Measurements from ENCODE around the gene LRRC43. TPM values are rescaled to one million over a fixed set of nuclear protein-coding genes. Genes with fewer than 3 reads are reported as not detected.

Gene LRRC43, protein sequence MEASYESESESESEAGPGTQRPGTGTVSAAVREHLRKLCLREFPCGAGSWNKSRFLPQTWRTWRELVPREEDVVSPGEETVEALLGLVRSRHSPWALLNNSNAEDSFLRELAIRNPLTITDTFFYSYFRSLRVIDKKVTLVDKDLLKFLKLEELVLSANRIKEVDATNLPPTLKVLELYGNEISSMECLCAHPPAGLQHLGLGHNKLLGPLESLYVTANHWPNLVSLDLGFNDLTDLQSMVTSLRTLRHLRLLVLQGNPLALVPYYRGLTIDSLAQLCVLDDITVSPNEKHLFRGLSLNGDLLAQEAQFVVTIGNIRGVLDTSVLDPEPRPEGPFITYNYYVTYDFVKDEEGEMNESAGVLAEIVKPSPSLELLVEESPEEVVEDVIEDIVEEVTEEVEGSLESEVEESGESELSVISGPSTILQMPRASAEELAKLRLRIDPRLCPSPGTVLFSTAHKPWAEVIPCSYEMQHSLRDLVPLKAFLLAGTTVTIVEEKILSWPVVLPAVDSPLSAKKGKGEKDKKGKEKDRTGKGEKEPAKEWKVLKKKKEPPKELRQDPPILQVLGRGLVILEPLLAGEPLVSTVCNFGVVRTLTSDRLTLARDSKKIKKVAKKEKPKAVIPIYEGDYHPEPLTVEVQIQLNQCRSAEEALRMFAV
- total RNA-seq (1 to 10 TPM in 1 of 5 experiments, under 1 TPM in 2, not detected in 2; 0.34 to 2.3 (median 0.40) TPM), polyA plus RNA-seq (not detected), total RNA-seq (not detected)

DNA sequence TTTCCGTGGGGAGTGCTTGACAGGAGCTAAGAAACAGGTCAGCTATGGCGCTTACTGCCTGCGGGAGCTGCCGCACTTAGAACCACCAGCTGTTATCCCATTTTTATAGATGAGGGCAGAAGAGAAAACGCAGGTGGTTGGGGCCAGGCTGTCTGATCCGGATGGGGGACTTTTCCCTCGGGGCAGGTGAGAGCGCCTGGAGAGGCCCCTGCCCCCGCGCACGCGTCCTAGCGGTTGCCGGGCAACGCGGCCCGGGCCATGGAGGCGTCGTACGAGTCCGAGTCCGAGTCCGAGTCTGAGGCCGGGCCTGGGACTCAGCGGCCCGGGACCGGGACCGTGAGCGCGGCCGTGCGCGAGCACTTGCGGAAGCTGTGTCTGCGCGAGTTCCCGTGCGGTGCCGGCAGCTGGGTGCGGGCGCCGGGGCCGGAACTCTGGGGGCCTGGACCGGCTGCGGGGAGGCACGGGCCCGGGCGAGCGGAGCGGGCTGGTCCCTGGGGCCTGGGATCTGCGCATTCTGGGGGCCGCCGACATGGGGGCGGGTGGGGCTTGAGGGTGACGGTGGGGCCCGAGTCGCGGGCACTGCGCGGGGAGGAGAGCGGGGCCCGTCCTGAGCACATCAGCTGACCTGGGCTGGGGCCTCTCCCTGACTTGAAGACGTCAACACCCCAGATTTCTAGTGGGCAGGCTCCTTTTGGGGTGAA is at the start of gene LRRC43:
Gene LRRC43 (plus strand): TSS at position 237 of the 701 bp plus-strand sequence. CDS start 22 bp downstream, at position 259.
- Histone ChIP-seq H3K4me1 (ENCODE audit: control insufficient read depth in 2 of 2, insufficient read depth in 2 of 2, low read length in 2 of 2) (peaks cover 0 to 3% of the 10 kb centered on the region in 2 donors), H3K27me3 (ENCODE audit: control insufficient read depth in 2 of 2, insufficient read depth in 2 of 2, low read length in 2 of 2) (no peaks in the 10 kb centered on the region), H3K27ac (ENCODE audit: low read depth, low read length) (no peak within 1 kb of the TSS), H3K9me3 (ENCODE audit: control insufficient read depth in 2 of 3, low read length in 3 of 3) (no peaks in the 10 kb centered on the region), H3K36me3 (ENCODE audit: control insufficient read depth in 2 of 3, insufficient read depth in 3 of 3, low read length in 3 of 3) (no peaks in the 10 kb centered on the region), H3K4me3 (ENCODE audit: low read length) (peak within 1 kb of the TSS; percentile 50)
- Mint-ChIP-seq H3K27me3 (peaks cover 0 to 26% (median 0%) of the 10 kb centered on the region in 5 donors), H3K4me3 (peak within 1 kb of the TSS; percentile 72 to 85 (median 80)), H3K4me1 (peaks cover 0 to 13% (median 8%) of the 10 kb centered on the region in 7 donors), H3K9me3 (no peaks in the 10 kb centered on the region), H3K36me3 (no peaks in the 10 kb centered on the region), H3K27ac (peak within 1 kb of the TSS in 4 of 9 donors; percentile 21 to 46 (median 39))
- ChIA-PET CTCF (interaction anchor here (1.2 kb wide), 1 partner anchor 16 kb away, joined by 3 read pairs; no protein-coding TSS in a partner anchor), POLR2A (no interaction called here)
- intact Hi-C loops (cut with micrococcal nuclease): no loop called here
- DNase-seq (peak in 7 of 9 donors; percentile 26 to 41 (median 35)), ATAC-seq (peak; percentile 80)

GRCh38 chr12:122133192-122133950 is 49.6 kb upstream of the LRRC43 start:
- H3K4me3 Mint-ChIP-seq: no peak overlapping the region
- DNase-seq (no peak), ATAC-seq (no peak)
- peak overlapping the region in 1 of 9 donors; percentile 78 for H3K27ac Mint-ChIP-seq
- Histone ChIP-seq H3K27ac (ENCODE audit: low read depth, low read length) (no peak overlapping the region), H3K4me3 (ENCODE audit: low read length) (no peak overlapping the region), H3K27me3 (ENCODE audit: control insufficient read depth in 2 of 2, insufficient read depth in 2 of 2, low read length in 2 of 2) (no peaks in the 10 kb centered on the region), H3K9me3 (ENCODE audit: control insufficient read depth in 2 of 3, low read length in 3 of 3) (no peaks in the 10 kb centered on the region), H3K36me3 (ENCODE audit: control insufficient read depth in 2 of 3, insufficient read depth in 3 of 3, low read length in 3 of 3) (peaks cover 0 to 90% (median 30%) of the 10 kb centered on the region in 3 experiments), H3K4me1 (ENCODE audit: control insufficient read depth in 2 of 2, insufficient read depth in 2 of 2, low read length in 2 of 2) (no peaks in the 10 kb centered on the region)
- H3K36me3 Mint-ChIP-seq: peaks cover 0 to 42% (median 4%) of the 10 kb centered on the region in 5 donors
- ChIA-PET CTCF (interaction anchor here (0.7 to 1.6 kb wide), 2 partner anchors 10 to 1406 kb away, joined by 3 to 7 read pairs; no protein-coding TSS in a partner anchor), POLR2A (no interaction called here)
- H3K4me1 Mint-ChIP-seq: peaks cover 0 to 4% (median 0%) of the 10 kb centered on the region in 7 donors
- no peaks in the 10 kb centered on the region for H3K27me3 Mint-ChIP-seq
- intact Hi-C loops (cut with micrococcal nuclease): no loop called here
- peaks cover 0 to 3% (median 0%) of the 10 kb centered on the region in 11 donors for H3K9me3 Mint-ChIP-seq

- Histone ChIP-seq H3K36me3 (ENCODE audit: control insufficient read depth in 2 of 3, insufficient read depth in 3 of 3, low read length in 3 of 3) (peaks cover 0 to 87% (median 17%) of the 10 kb centered on the region in 3 experiments), H3K27ac (ENCODE audit: low read depth, low read length) (no peak overlapping the region), H3K4me3 (ENCODE audit: low read length) (no peak overlapping the region), H3K9me3 (ENCODE audit: control insufficient read depth in 2 of 3, low read length in 3 of 3) (no peaks in the 10 kb centered on the region), H3K4me1 (ENCODE audit: control insufficient read depth in 2 of 2, insufficient read depth in 2 of 2, low read length in 2 of 2) (no peaks in the 10 kb centered on the region), H3K27me3 (ENCODE audit: control insufficient read depth in 2 of 2, insufficient read depth in 2 of 2, low read length in 2 of 2) (no peaks in the 10 kb centered on the region)
- peaks cover 0 to 4% (median 0%) of the 10 kb centered on the region in 7 donors for H3K4me1 Mint-ChIP-seq
- CTCF ChIA-PET: interaction anchor here (0.7 kb wide), 1 partner anchor 37 kb away, joined by 3 read pairs; no protein-coding TSS in a partner anchor
- ATAC-seq (no peak), DNase-seq (no peak)
- POLR2A ChIA-PET: no interaction called here
- H3K27me3 Mint-ChIP-seq: no peaks in the 10 kb centered on the region
- peaks cover 0 to 37% (median 0%) of the 10 kb centered on the region in 5 donors for H3K36me3 Mint-ChIP-seq
- H3K27ac Mint-ChIP-seq: peak overlapping the region in 1 of 9 donors; percentile 64
- H3K9me3 Mint-ChIP-seq: peaks cover 0 to 3% (median 0%) of the 10 kb centered on the region in 11 donors
- intact Hi-C loops (cut with micrococcal nuclease): no loop called here
- H3K4me3 Mint-ChIP-seq: no peak overlapping the region
Observed at GRCh38 chr12:122135437-122136031, 47.4 kb upstream of the LRRC43 start.

- no peak for DNase-seq
- Mint-ChIP-seq H3K27me3 (no peaks in the 10 kb centered on the region), H3K4me3 (no peak overlapping the region), H3K36me3 (peaks cover 0 to 47% (median 6%) of the 10 kb centered on the region in 5 donors), H3K4me1 (peaks cover 0 to 4% (median 0%) of the 10 kb centered on the region in 7 donors), H3K27ac (no peak overlapping the region), H3K9me3 (peaks cover 0 to 3% (median 0%) of the 10 kb centered on the region in 11 donors)
- intact Hi-C loops (cut with micrococcal nuclease): no loop called here
- no peak overlapping the region for H3K27ac ChIP-seq (ENCODE audit: low read depth, low read length)
- ChIA-PET POLR2A (interaction anchor here (0.8 kb wide), 1 partner anchor 14 kb away, joined by 3 read pairs; no protein-coding TSS in a partner anchor), CTCF (no interaction called here)
- H3K36me3 ChIP-seq (ENCODE audit: control insufficient read depth in 2 of 3, insufficient read depth in 3 of 3, low read length in 3 of 3): peaks cover 0 to 89% (median 22%) of the 10 kb centered on the region in 3 experiments
- H3K4me1 ChIP-seq (ENCODE audit: control insufficient read depth in 2 of 2, insufficient read depth in 2 of 2, low read length in 2 of 2): no peaks in the 10 kb centered on the region
- no peak overlapping the region for H3K4me3 ChIP-seq (ENCODE audit: low read length)
- no peaks in the 10 kb centered on the region for H3K27me3 ChIP-seq (ENCODE audit: control insufficient read depth in 2 of 2, insufficient read depth in 2 of 2, low read length in 2 of 2)
- H3K9me3 ChIP-seq (ENCODE audit: control insufficient read depth in 2 of 3, low read length in 3 of 3): no peaks in the 10 kb centered on the region
- ATAC-seq: no peak
Observed at GRCh38 chr12:122137229-122137628, 45.7 kb upstream of the LRRC43 start.

DNA sequence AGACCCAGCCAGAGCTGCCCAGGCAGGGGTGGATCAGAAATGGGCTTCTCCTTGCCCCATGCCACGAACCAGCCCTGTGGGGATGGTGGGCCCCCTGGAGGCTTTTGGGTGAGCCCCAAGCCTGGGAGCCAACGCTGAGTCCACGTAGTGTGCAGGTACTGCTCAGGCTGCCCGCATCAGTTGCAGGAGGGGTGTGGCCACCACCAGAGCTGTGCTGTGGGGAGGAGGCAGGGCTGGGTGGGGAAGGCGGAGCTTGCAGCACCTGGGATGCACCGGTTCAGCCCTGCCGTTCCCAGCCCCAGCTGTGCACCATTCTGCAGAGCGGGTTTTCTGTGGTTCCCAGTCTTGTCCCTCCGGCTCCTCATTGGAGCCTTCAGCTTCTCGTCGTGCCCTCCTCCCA is 45.2 kb upstream of the LRRC43 start:
- intact Hi-C loops (cut with micrococcal nuclease): no loop called here
- Mint-ChIP-seq H3K27ac (peak overlapping the region in 1 of 9 donors; percentile 38), H3K27me3 (no peaks in the 10 kb centered on the region), H3K4me1 (peaks cover 0 to 4% (median 0%) of the 10 kb centered on the region in 7 donors), H3K4me3 (no peak overlapping the region), H3K36me3 (peaks cover 0 to 48% (median 6%) of the 10 kb centered on the region in 5 donors), H3K9me3 (peaks cover 0 to 3% (median 0%) of the 10 kb centered on the region in 11 donors)
- Histone ChIP-seq H3K9me3 (ENCODE audit: control insufficient read depth in 2 of 3, low read length in 3 of 3) (no peaks in the 10 kb centered on the region), H3K36me3 (ENCODE audit: control insufficient read depth in 2 of 3, insufficient read depth in 3 of 3, low read length in 3 of 3) (peaks cover 0 to 89% (median 22%) of the 10 kb centered on the region in 3 experiments), H3K4me3 (ENCODE audit: low read length) (no peak overlapping the region), H3K27me3 (ENCODE audit: control insufficient read depth in 2 of 2, insufficient read depth in 2 of 2, low read length in 2 of 2) (no peaks in the 10 kb centered on the region), H3K4me1 (ENCODE audit: control insufficient read depth in 2 of 2, insufficient read depth in 2 of 2, low read length in 2 of 2) (no peaks in the 10 kb centered on the region), H3K27ac (ENCODE audit: low read depth, low read length) (no peak overlapping the region)
- CTCF ChIA-PET: interaction anchor here (0.6 to 0.7 kb wide), 2 partner anchors 24 to 109 kb away, joined by 3 read pairs; no protein-coding TSS in a partner anchor
- ATAC-seq (peak; percentile 37), DNase-seq (no peak)
- POLR2A ChIA-PET: interaction anchor here (0.8 kb wide), 1 partner anchor 14 kb away, joined by 3 read pairs; no protein-coding TSS in a partner anchor

Measured in naive thymus-derived CD4-positive, alpha-beta T cell (primary cell).